Activated CD4-positive, CD25-positive, alpha-beta regulatory T cell (primary cell): ENCODE data around the gene DYNLRB1.
"Not testable (repeated sequence)": the region's sequence is repeated elsewhere in the genome, so short reads cannot be mapped to it uniquely, and the experiment has no call there.

ENCODE experiments used
- DNase-seq, 4 experiments: peaks; one replicate each; lab custom pipeline; 2025; lab: John Stamatoyannopoulos, UW

DYNLRB1 gene

DNA sequence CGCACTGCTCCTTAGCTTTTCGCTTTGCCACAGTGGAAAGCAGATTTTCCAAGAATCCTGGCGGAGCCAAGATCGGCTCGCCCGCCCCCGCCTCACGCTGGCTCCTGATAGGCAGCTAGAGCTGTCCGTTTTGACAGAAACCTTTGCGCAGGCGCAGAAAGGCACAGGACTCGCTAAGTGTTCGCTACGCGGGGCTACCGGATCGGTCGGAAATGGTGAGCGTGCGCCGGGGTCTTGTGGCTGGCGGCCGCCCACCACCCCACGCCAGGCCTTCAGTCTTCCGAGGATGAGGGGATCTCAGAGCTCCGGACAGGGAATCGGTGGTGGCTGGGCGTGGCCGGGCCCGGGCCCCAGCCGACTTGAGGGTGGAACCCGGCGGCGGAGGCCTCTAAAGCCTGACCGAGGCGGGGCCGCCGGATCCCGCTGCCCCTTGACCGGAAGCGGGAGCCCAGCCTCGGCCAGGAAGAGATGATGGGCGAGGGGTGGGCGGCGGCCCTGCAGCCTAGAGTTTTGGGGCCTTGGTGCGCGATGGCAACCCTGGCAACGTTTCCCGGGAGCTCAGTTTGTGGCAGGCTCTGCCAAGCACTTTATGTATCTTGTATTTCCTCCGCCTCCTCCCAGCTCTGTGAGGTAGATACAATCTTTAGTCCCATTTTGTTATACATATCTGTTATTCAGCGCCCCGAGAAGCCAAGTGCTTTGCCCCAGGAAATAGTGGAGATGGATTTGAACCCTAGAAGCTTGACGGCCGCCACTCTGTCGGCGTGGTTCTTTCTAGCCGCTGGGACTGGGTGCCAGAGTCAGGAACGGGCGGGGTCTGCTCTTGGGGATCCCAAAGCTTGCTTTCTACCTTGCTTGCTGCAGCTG lies at the start of gene DYNLRB1:
DYNLRB1 (plus strand) TSS at position 176 of the 867 bp plus-strand sequence; CDS start at position 213, 37 bp downstream.
- DNase-seq: peak; percentile 83 to 93 (median 86)

DNA sequence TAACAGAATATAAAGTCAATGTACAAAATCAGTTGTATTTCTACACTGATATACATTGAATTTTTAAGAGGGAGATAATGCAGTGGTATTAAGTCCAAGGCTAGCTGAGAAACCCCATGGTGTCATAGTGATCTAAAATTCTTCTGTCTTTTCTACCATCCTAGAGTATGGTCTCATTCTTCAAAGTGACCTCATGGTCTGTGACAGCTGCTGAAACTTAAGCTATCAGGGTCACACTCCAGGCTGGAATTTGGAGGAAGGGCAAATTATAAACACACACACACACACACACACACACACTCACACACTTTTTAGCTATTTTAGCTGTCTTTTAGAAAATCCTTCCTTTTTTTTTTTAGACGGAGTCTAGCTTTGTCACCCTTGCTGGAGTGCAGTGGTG lies 47.3 kb upstream of the DYNLRB1 start:
- DNase-seq: no peak

DNA sequence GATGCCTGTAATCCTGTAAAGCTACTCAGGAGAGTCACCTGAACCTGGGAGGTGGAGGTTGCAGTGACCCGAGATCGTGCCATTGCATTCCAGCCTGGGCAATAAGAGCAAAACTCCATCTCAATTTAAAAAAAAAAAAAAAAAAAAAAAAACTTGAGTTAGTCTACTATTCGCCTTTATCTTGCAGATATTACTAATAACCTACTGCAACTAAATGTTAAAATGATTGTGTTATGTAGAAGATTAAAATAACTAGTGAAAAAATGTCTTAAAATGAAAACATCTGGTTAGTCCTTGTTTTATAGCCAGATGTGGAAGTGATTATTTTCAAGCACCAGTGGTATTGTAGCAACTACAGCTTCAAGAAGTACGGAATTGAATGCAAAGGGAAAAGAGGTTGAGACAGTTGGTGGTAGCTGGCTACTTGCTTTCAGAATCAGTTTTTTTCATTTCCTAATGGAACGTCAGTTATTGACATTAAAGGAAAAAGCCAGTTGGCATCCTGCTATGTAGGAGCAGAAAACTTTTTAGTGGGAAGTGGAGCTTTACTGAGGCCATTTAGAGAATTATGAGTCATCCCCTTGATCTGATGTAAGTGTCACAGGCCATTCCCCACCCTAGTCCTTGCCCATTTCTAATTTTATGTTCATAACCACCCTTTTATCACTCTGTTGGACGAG lies 43.8 kb upstream of the DYNLRB1 start:
- DNase-seq: no peak

DNA sequence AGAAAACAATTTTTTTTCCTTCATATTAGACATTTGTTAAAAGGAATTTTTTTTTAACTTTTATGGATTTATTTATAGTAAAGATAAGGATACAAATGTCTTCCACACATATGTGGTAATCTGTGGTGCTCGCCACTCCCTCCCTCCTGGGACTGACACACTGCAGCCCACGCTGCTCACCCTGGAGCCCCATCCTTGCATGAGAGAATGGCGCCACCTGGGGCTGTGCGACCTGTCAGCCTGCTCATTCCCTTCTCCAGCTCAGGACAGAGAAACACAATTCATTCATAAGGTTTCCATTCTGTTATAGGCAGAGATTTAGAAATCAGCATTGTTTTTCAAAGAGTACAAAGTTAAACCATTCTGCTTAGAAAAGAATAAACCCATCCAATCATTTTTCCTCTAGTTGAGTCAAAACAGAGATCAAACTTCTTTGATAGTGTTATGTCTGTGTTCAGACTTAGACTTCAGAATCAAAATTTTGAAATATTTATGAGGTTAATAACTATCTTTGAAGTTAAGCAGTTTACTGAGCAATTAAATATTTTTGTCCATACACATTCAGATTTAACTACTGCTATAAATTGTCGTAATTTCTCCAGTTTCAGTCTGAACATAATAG lies 42.8 kb upstream of the DYNLRB1 start:
- no peak for DNase-seq

DNA sequence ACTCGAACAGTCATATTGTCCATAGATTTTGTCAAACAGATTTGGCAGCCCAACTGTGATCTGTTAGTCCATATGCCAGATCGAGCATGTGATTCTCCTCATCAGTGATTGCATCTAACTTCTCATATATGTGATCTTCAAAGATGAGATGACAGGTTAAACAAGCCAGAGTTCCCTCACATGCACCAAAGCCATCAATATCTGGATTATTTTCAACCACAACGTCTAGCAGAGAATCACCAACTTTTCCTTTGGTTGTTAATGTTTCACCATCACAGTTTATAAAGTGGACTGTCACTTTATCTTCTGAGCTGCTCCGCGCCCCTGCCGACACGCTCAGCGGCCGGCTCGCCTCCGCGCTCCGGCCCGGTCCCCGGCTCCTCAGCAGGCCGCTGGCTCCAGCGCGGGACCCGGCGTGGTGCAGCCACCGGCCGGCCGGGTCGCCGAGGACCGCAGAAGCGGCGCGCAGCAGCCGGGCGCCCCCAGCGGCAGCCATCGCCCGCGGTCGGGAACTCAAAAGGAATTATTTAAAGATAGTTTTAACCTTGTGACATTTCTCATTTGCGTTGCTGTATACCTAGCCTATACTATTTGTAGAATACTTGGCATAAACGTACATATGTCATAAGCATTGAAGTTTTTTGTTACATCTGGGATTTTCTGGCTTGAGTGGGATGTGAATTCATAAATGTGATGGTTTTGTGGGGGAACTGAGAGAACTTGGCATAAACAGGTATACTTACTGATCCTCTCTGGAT lies 40.1 kb upstream of the DYNLRB1 start:
- peak in 1 of 4 experiments; percentile 3 for DNase-seq

DNA sequence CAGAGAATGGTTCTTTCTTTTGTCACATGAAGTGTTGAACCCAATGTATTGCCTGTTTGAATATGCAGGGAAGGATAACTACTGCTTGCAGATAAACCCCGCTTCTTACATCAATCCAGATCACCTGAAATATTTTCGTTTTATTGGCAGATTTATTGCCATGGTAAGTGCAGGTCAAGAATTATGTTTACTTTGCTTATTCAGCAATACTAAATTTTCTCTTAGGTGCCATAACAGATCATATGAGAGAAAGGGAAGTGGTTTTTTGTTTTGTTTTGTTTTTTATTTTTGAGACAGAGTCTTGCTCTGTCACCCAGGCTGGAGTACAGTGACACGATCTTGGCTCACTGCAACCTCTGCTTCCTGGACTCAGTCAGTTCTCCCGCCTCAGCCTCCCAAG lies 36.6 kb upstream of the DYNLRB1 start:
- no peak for DNase-seq

DNA sequence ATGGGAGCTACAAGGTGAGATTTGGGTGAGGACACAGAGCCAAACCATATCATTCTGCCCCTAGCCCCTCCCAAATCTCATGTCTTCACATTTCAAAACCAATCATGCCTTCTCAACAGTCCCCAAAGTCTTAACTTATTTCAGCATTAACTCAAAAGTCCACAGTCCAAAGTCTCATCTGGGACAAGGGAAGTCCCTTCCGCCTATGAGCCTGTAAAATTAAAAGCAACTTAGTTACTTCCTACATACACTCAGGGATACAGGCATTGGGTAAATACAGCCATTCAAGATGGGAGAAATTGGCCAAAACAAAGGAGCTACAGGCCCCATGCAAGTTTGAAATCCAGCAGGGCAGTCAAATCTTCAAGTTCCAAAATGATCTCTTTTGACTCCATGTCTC lies 34.1 kb upstream of the DYNLRB1 start:
- not testable (repeated sequence) for DNase-seq

DNA sequence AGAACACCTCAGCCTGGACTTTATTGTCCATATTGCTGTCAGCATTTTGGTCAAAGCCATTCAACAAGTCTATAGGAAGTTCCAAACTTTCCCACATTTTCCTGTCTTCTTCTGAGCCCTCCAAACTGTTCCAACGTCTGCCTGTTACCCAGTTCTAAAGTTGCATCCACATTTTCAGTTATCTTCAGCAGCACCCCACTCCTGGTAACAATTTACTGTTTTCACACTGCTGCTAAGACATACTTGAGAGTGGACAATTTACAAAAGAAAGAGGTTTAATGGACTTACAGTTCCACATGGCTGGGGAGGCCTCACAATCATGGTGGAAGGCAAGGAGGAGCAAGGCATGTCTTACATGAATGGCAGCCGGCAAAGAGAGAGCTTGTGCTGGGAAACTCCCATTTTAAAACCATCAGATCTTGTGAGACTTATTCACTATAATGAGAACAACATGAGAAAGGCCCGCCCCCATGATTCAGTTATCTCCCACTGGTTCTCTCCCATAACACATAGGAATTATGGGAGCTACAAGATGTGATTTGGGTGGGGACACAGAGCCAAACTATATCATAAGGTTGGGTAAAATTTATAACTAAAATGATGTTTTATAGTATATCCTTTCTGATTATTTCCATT lies 32.5 kb upstream of the DYNLRB1 start:
- DNase-seq: not testable (repeated sequence)

DNA sequence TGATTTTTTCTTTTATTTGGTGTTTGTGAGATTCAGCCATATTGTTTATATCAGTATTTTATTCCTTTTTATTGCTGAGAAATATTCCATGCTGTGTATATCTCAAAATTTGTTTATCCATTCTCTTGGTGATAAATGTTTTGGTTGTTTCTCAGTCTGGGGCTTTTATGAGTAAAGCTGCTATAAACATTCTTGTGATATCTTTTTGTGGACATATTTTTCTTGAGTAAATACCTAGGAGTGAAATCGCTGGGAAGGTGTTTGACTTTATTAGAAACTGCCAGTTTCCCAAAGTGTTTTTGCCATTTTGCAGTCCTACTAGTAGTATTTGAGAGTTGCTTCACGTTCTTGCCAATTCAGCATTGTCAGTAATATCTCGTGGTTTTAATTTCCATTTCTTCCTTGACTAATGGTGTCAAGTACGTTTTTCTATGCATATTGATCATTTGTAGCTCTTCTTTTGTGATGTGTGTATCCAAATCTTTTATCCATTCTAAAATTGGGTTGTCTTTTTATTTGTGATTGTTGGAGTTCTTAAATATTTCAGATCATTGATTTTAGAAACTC lies 31.1 kb upstream of the DYNLRB1 start:
- no peak for DNase-seq

DNA sequence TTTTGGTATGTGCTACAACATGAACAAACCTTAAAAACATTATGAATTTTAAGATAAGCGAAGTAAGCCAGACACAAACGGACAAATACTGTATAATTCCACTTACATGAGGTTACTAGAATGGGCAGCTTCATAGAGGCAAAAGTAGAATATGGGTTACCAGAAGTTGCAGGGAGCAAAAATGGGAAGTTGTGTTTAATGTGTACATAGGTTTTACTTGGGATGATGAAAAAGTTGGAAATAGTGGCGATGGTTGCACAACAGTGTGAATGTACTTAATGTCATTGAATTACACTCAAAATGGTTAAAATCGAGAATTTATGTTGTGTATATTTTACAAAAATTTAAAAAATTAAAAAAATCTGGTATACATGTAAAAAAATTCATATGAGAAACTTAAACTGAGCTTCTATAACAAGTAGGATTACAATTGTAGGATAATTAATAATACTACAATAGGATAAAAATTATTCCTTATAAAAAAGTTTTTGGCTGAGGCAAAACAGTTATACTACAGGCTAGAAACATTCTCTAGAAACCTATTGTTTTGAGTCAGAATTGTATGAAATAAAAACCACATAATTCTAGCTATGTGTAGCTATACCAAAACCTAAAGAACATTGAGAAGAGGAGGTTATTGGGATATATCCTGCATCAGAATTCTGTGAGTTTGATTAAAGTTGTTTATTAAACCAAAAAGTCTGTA lies 24.8 kb upstream of the DYNLRB1 start:
- DNase-seq: no peak

DNA sequence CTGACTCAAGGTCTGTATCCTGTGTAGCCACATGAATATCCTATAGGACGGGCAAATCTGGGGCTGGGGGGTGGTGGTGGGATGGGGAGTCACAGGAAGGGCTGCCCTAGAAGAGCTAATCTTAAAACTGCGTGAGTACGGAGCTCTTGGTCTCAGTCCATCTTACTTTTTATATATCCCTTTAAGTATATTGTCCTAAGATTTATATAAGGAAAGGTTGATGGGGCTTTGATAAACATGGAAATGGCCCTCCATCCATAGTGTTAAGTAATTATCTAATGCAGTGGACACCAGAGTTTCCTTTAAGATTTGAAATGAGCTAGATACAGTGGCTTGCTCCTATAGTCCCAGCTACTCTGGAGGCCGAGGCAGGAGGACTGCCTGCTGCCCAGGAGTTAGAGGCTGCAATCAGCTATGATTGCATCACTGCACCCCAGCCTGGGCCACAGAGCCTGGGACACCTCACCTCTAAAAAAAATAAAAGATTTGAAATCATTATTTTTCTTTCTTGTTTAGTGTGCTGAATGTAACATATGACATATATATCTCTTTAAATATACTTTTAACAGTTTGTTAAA lies 24.2 kb upstream of the DYNLRB1 start:
- no peak for DNase-seq

DNA sequence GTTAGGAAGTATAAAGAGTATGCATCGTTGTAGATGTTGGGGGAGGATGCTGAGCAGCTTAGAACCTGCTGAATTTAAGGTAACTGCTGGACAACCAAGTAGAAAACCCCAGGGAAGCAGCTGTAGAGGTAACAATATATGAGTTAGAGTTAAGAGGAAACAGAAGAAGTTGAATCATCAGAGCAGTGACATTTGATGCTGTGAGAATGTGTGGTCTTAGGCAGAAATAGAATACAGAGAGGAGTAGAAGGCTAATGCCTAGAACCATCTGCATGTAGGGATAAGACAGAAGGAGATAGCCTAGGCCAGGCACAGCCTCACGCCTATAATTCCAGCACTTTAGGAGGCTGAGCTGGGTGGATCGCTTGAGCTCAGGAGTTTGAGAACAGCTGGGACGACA lies 22.6 kb upstream of the DYNLRB1 start:
- no peak for DNase-seq

DNA sequence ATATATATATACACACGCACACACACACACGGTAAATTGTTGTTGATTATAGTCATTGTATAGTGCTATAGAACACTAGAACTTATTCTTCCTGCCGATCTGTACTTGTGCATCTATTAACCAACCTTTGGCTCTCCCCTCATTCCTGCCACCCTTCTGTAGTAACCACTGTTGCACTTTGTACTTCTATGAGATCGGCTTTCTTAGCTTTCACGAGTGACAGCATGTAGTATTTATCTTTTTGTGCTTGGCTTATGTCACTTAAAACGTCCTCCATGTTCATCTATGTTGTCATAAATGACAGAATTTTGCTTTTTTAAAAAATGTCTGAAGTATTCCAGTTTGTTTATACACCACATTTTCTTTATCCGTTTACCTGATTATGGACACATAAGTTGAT lies 20.9 kb upstream of the DYNLRB1 start:
- no peak for DNase-seq

DNA sequence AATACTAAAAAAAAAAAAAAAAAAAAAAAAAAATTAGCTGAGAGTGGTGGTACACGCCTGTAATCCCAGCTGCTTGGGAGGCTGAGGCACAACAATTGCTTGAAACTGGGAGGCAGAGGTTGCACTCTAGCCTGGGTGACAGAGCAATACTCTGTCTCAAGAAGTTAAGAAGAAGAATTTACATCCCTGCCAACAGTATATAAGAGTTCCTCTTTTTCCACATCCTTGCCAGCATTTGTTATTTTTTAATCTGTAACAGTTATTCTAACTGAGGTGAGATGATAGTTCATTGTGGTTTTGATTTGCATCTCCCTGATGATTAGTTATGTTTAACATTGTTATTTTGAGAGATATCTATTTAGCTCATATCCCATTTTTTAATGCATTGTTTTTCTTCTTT lies 20.3 kb upstream of the DYNLRB1 start:
- DNase-seq: no peak

DNA sequence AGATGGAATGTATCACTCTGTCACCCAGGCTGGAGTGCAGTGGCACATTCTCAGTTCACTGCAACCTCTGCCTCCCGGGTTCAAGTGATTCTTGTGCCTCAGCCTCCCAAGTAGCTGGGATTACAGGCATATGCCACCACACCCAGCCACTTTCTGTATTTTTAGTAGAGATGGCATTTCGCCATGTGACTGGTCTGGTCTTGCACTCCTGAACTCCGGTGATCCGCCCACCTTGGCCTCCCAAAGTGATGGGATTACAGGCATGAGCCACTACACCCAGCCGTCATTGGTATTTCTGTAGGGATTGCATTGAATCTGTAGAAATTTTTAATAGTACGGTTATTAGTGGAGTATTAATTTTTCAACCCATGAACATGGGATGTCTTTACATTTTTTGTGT lies 18.6 kb upstream of the DYNLRB1 start:
- DNase-seq: not testable (repeated sequence)

DNA sequence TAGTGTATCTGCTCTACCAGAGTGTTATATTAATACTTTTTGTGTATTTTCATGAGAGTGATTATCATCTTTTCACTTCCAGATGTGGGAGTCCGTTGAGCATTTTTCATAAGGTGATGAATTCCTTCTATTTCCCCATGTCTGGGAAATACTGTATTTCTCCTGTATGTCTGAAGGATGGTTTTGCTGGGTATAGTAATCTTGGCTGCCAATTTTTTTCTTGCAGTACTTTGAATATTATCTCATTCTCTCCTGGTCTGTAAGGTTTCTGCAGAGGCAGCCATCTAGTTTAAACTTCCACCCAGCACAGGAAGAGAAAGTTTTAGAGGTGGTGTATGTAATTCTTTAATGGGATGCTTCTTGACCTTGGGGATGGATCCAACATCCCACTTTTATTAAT lies 15.4 kb upstream of the DYNLRB1 start:
- no peak for DNase-seq

DNA sequence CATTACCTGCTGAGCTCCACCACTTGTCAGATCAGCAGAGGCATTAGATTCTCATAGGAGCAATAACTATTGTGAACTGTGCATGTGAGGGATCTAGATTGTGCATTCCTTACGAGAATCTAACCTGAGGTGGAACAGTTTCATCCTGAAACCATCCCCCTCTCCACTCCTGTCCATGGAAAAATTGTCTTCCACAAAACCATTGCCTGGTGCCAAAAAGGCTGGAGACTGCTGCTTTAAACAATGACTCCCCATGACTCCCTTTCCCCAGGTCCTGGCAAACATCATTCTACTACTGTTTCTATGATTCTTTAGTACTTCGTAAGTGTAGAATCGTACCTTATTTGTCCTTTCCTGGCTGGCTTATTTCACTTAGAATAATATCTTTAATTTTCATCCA lies 9.7 kb upstream of the DYNLRB1 start:
- DNase-seq: no peak

DNA sequence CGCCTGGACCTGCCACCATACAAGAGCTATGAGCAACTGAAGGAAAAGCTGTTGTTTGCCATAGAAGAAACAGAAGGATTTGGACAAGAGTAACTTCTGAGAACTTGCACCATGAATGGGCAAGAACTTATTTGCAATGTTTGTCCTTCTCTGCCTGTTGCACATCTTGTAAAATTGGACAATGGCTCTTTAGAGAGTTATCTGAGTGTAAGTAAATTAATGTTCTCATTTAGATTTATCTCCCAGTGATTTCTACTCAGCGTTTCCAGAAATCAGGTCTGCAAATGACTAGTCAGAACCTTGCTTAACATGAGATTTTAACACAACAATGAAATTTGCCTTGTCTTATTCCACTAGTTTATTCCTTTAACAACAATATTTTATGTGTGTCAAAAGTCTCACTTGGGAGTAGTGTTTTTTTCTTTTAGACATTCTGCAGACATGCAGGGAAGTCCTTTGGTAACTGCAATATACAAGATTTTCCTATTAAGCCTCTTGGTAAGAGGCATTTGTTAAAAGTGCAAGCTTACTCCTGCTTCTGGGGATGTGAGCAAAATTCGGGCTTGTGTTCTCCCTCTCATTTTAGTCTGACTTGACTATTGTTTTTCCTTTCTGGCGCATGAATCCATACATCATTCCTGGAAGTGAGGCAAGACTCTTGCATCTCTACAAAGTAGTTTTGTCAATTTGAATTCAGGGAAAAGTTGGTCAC lies 8.4 kb upstream of the DYNLRB1 start:
- no peak for DNase-seq

DNA sequence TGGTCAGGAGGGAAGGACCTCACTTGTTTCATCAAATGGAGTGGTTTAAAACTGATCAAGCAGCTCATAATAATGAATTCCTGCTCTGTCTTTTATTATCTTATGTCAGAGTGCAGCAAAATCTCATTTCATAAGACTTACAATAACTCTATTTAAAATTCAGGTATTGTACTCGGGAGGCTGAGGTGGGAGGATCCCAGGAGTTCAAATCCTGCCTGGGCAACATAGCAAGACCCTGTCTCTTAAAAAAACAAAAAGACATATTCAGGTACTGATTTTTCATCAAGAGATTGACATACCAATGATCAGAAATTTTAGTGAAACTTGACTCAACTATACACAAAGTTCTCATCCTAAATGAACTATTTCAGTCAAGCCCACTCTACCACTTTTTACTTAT lies 5.6 kb upstream of the DYNLRB1 start:
- DNase-seq: no peak

DNA sequence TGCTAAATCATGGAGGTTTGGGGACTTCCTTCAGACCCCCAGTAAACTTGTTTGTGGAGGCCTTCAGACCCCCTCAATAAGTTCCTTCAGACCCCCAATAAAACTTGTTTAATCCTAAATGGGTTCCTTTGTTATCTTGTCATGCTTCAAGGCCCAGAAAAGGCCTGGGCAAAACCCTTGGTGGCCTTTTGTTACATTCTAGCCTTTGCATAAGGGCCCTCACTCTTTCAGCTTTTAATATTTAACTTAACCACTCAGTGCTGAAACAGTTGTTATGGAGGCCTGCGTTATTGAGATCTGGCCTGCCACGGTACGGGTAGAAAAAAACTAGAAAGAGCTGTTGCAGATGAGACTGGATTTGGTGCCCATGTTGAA lies 4.3 kb upstream of the DYNLRB1 start:
- no peak for DNase-seq
